GM19438 (cell line): Measurements from ENCODE around the gene TAS1R3.
A peak's percentile ranks its signal among the peaks of the same experiment; 100 is the strongest.

Experiments
- ATAC-seq: cut with Tn5 transposase; IDR thresholded peaks from one replicate; pipeline ENCODE4 v1.9.1; 2021; ENCODE audit warnings: low read depth; ENCODE audit not compliant: unreplicated experiment

Gene TAS1R3

GRCh38 chr1:1320666-1321448 is 10.2 kb upstream of the TAS1R3 start:
- no peak for ATAC-seq

- ATAC-seq, result no peak
Measured at GRCh38 chr1:1321477-1321876, 9.6 kb upstream of the TAS1R3 start.

- ATAC-seq, result no peak
Measured at GRCh38 chr1:1322418-1322817, 8.7 kb upstream of the TAS1R3 start.

- ATAC-seq, result no peak
Measured at GRCh38 chr1:1322952-1323351, 8.1 kb upstream of the TAS1R3 start.

GRCh38 chr1:1324084-1324523 is 7.0 kb upstream of the TAS1R3 start:
- peak; percentile 10 for ATAC-seq

GRCh38 chr1:1324524-1325287 is 6.4 kb upstream of the TAS1R3 start, which contains the start of the genes CPTP and INTS11:
Gene CPTP, plus strand, starts transcription at chr1:1324802. Its CDS starts 2,109 bp downstream, at chr1:1326911.
Gene INTS11, minus strand, starts transcription at chr1:1324660. Its CDS starts 52 bp downstream, at chr1:1324608.
- peak; percentile 66 for ATAC-seq

- ATAC-seq, result no peak
Measured at GRCh38 chr1:1325288-1326074, 5.6 kb upstream of the TAS1R3 start.

- ATAC-seq, result no peak
Measured at GRCh38 chr1:1326075-1326605, 4.9 kb upstream of the TAS1R3 start.

- ATAC-seq, result no peak
Measured at GRCh38 chr1:1327291-1327690, 3.8 kb upstream of the TAS1R3 start.

- ATAC-seq, result no peak
Measured at GRCh38 chr1:1328254-1328653, 2.8 kb upstream of the TAS1R3 start.

GRCh38 chr1:1329304-1330210 is 1.5 kb upstream of the TAS1R3 start:
- no peak for ATAC-seq

- no peak for ATAC-seq
Measured at GRCh38 chr1:1330366-1331067, 563 bp upstream of the TAS1R3 start.

GRCh38 chr1:1332031-1332755 is 1.1 kb downstream of the TAS1R3 start:
- ATAC-seq, result no peak

GRCh38 chr1:1332774-1333480 is 1.8 kb downstream of the TAS1R3 start:
- ATAC-seq, result no peak

- no peak for ATAC-seq
Measured at GRCh38 chr1:1333551-1334241, 2.6 kb downstream of the TAS1R3 start.

GRCh38 chr1:1334835-1335234 is 3.8 kb downstream of the TAS1R3 start:
- no peak for ATAC-seq

- no peak for ATAC-seq
Measured at GRCh38 chr1:1335283-1335682, 4.2 kb downstream of the TAS1R3 start.
